ENCODE results near the gene C2CD3. TPM values are rescaled to one million over a fixed set of nuclear protein-coding genes. Genes with fewer than 3 reads are reported as not detected.

Gene C2CD3
- total RNA-seq, 1 donor from 2014 or later: 26.2 TPM

GRCh38 chr11:74030723-74031676 is 139.8 kb downstream of the C2CD3 start:
- peak; percentile 70 for ATAC-seq
- intact Hi-C loops (cut with DNase I): no loop called here
- DNase-seq (ENCODE audit: low spot score): no peak

- ATAC-seq (no peak), DNase-seq (ENCODE audit: low spot score) (no peak)
- intact Hi-C loops (cut with DNase I): no loop called here
Measured at GRCh38 chr11:74025467-74026166, 145.2 kb downstream of the C2CD3 start.

- DNase-seq (ENCODE audit: low spot score) (peak; percentile 76), ATAC-seq (peak; percentile 80)
- intact Hi-C loops (cut with DNase I): no loop called here
Measured at GRCh38 chr11:74024261-74025029, 146.4 kb downstream of the C2CD3 start.

- no peak for DNase-seq (ENCODE audit: low spot score)
- ATAC-seq: no peak
- intact Hi-C loops (cut with DNase I): no loop called here
Measured at GRCh38 chr11:74023276-74023675, 147.5 kb downstream of the C2CD3 start.

GRCh38 chr11:74022546-74022945 is 148.3 kb downstream of the C2CD3 start:
- intact Hi-C loops (cut with DNase I): no loop called here
- DNase-seq (ENCODE audit: low spot score) (no peak), ATAC-seq (no peak)

- intact Hi-C loops (cut with DNase I): no loop called here
- ATAC-seq (no peak), DNase-seq (ENCODE audit: low spot score) (no peak)
Measured at GRCh38 chr11:74021998-74022397, 148.8 kb downstream of the C2CD3 start.

GRCh38 chr11:74020539-74020938 is 150.3 kb downstream of the C2CD3 start:
- DNase-seq (ENCODE audit: low spot score) (no peak), ATAC-seq (no peak)
- intact Hi-C loops (cut with DNase I): no loop called here

- DNase-seq (ENCODE audit: low spot score): no peak
- ATAC-seq: no peak
- intact Hi-C loops (cut with DNase I): loop anchor here (10.0 kb wide), 1 partner anchor 55 kb away; no protein-coding TSS in a partner anchor
Measured at GRCh38 chr11:74019860-74020259, 150.9 kb downstream of the C2CD3 start.

- peak; percentile 12 for ATAC-seq
- intact Hi-C loops (cut with DNase I): loop anchor here (10.0 kb wide), 1 partner anchor 54 kb away; no protein-coding TSS in a partner anchor
- no peak for DNase-seq (ENCODE audit: low spot score)
Measured at GRCh38 chr11:74019104-74019738, 151.6 kb downstream of the C2CD3 start.

- ATAC-seq (peak; percentile 95), DNase-seq (ENCODE audit: low spot score) (peak; percentile 89)
- intact Hi-C loops (cut with DNase I): loop anchor here (10.0 kb wide), 1 partner anchor 54 kb away; no protein-coding TSS in a partner anchor
Measured at GRCh38 chr11:74018331-74019005, 152.3 kb downstream of the C2CD3 start.

- DNase-seq (ENCODE audit: low spot score) (no peak), ATAC-seq (no peak)
- intact Hi-C loops (cut with DNase I): loop anchor here (10.0 kb wide), 1 partner anchor 53 kb away; no protein-coding TSS in a partner anchor
Measured at GRCh38 chr11:74017631-74018030, 153.2 kb downstream of the C2CD3 start.

GRCh38 chr11:74015919-74016684 is 154.7 kb downstream of the C2CD3 start:
- no peak for ATAC-seq
- DNase-seq (ENCODE audit: low spot score): no peak
- intact Hi-C loops (cut with DNase I): loop anchor here (10.0 kb wide), 1 partner anchor 51 kb away; no protein-coding TSS in a partner anchor

GRCh38 chr11:74014880-74015279 is 155.9 kb downstream of the C2CD3 start:
- DNase-seq (ENCODE audit: low spot score): no peak
- intact Hi-C loops (cut with DNase I): loop anchor here (10.0 kb wide), 1 partner anchor 50 kb away; no protein-coding TSS in a partner anchor

GRCh38 chr11:74013141-74013540 is 157.7 kb downstream of the C2CD3 start:
- intact Hi-C loops (cut with DNase I): loop anchor here (10.0 kb wide), 1 partner anchor 48 kb away; no protein-coding TSS in a partner anchor
- no peak for DNase-seq (ENCODE audit: low spot score)
- no peak for ATAC-seq

More at GRCh38 chr11:74014880-74015279, 155.9 kb downstream of the C2CD3 start:
- no peak for ATAC-seq

GRCh38 chr11:74012074-74012809 is 158.6 kb downstream of the C2CD3 start:
- ATAC-seq (no peak), DNase-seq (ENCODE audit: low spot score) (no peak)

GRCh38 chr11:74011360-74012073 is 159.3 kb downstream of the C2CD3 start:
- ATAC-seq (peak; percentile 21), DNase-seq (ENCODE audit: low spot score) (no peak)
- intact Hi-C loops (cut with DNase I): loop anchor here (10.0 kb wide), 1 partner anchor 47 kb away; no protein-coding TSS in a partner anchor

More at GRCh38 chr11:74012074-74012809, 158.6 kb downstream of the C2CD3 start:
- intact Hi-C loops (cut with DNase I): loop anchor here (10.0 kb wide), 1 partner anchor 47 kb away; no protein-coding TSS in a partner anchor

Measured in sciatic nerve (tissue), 2 donors.